BLaER1 treated with 17β-estradiol and CSF1 and Interleukin-3, amounts not matched to agents 10 nM and 100 nM (cell line): ENCODE results near the gene AOPEP.

Source experiments
- H3K27ac ChIP-seq, 11 experiments: shearing (Covaris generic); formaldehyde crosslinking; 2 replicates each; pipeline ENCODE4 v1.8.1; 2022
- H3K27me3 ChIP-seq, 11 experiments: shearing (Covaris generic); formaldehyde crosslinking; 2 replicates each; pipeline ENCODE4 v1.8.1; 2022
- H3K36me3 ChIP-seq, 11 experiments: shearing (Covaris generic); formaldehyde crosslinking; 2 replicates each; pipeline ENCODE4 v1.8.1; 2022
- H3K4me1 ChIP-seq, 10 experiments: shearing (Covaris generic); formaldehyde crosslinking; 2 replicates each; pipeline ENCODE4 v1.8.1; 2022
- H3K4me2 ChIP-seq, 11 experiments: shearing (Covaris generic); formaldehyde crosslinking; 2 replicates each; pipeline ENCODE4 v1.8.1; 2022
- H3K4me3 ChIP-seq, 10 experiments: shearing (Covaris generic); formaldehyde crosslinking; 2 replicates each; pipeline ENCODE4 v1.8.1; 2022
- H3K9ac ChIP-seq, 11 experiments: shearing (Covaris generic); formaldehyde crosslinking; 2 replicates each; pipeline ENCODE4 v1.8.1; 2022
- H3K9me3 ChIP-seq, 11 experiments: shearing (Covaris generic); formaldehyde crosslinking; replicated peaks in 1 of 11; 2 replicates each; pipeline ENCODE4 v1.8.1; 2022
- H4K20me1 ChIP-seq, 11 experiments: shearing (Covaris generic); formaldehyde crosslinking; 2 replicates each; pipeline ENCODE4 v1.8.1; 2022
- Cebpa-rat ChIP-seq, 11 experiments: shearing (Covaris generic); IDR thresholded peaks; 2 replicates each; pipeline ENCODE4 v1.8.1; 2022

Gene AOPEP

DNA sequence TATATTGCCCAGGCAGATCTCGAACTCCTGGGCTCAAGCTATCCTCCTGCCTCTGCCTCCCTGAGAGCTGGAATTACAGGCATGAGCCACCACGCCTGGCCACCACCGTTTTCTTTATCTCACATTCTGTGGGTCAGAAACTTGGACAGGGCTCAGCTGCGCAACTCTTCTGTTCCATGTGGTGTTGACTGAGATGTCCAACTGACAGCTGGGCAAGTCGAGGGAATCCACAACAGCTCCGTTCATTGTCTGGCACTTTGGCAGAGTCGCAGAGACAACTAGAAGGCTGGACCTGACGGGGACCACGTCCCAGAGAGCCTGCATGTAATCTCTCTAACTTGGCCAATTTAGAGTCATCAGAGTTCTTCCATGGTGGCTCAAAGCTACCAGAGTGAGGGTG lies 36.2 kb upstream of the AOPEP start:
- H3K27me3 ChIP-seq, result no peaks in the 10 kb centered on the region
- H4K20me1 ChIP-seq, result no peaks in the 10 kb centered on the region
- no peak overlapping the region for H3K9ac ChIP-seq
- no peak overlapping the region for H3K27ac ChIP-seq
- H3K36me3 ChIP-seq, result no peaks in the 10 kb centered on the region
- no peak for TF ChIP-seq Cebpa-rat (IDR thresholded peaks at IDR 0.05)
- H3K9me3 ChIP-seq, result no peaks in the 10 kb centered on the region
- peaks cover 0 to 13% (median 9%) of the 10 kb centered on the region in 10 experiments; a peak in 9 of 20 replicates for H3K4me1 ChIP-seq
- no peak overlapping the region for H3K4me2 ChIP-seq
- no peak overlapping the region for H3K4me3 ChIP-seq

DNA sequence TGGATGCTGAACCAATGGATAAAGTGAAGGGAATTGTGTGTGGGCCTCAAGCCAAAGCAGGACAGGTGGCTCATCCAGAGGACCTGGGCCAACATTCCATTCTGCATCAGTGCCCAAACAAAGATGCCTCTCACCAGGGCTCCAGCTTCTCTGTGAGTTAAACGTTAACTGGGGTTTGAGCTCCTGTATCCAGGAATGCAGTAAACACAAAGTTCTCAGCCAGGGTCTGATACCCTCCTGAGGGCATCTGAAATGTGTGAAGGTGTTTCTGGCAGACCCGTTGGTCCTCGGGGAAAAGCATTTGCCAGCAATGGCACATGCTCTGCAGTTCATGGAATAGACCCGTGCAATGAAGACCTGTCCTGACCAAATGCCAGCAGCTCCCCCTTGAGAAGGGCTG lies 33.9 kb upstream of the AOPEP start:
- no peaks in the 10 kb centered on the region for H3K36me3 ChIP-seq
- no peak overlapping the region for H3K27ac ChIP-seq
- H3K9me3 ChIP-seq, result no peaks in the 10 kb centered on the region
- H3K4me3 ChIP-seq, result no peak overlapping the region
- no peak for TF ChIP-seq Cebpa-rat (IDR thresholded peaks at IDR 0.05)
- H4K20me1 ChIP-seq, result no peaks in the 10 kb centered on the region
- H3K27me3 ChIP-seq, result no peaks in the 10 kb centered on the region
- H3K4me2 ChIP-seq, result no peak overlapping the region
- H3K9ac ChIP-seq, result no peak overlapping the region
- H3K4me1 ChIP-seq, result no peaks in the 10 kb centered on the region

DNA sequence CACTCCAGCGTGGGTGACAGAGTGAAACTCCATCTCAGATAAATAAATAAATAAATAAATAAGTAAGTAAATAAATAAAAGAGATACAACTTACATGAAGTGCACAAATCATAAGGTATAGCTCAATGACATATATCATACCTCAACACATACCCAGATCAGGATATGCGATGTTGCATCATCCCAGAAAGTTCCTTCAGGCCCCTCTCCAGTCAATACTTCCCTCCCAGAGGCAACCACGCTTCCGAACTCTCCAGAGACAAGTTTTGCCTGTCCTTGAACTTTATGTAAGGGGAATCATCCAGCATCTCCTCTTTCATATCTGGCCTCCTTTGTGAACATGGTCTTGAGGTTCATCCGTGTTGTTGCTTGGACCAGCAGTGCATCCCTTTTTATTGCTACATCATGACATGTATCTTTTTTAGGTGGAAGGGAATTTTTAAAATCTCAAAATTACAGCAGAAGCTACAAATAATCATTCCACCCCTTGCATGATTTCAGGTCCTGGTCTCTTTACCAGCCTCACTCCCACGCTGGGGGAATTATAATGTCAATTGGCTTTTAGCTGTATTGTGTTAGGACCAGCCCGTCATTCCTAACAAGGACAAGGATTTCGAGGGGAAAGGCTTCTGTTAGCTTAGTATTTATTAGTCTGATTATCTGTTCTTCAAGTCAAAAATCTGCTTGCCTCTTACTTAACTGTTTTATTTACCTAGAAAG lies 32.9 kb upstream of the AOPEP start:
- TF ChIP-seq Cebpa-rat (IDR thresholded peaks at IDR 0.05), result no peak

GRCh38 chr9:94696545-94696944 lies 30.0 kb upstream of the AOPEP start:
- H3K4me2 ChIP-seq, result no peak overlapping the region
- H3K27me3 ChIP-seq, result no peaks in the 10 kb centered on the region
- H3K9ac ChIP-seq, result no peak overlapping the region
- H3K4me1 ChIP-seq, result no peaks in the 10 kb centered on the region
- no peak overlapping the region for H3K4me3 ChIP-seq
- H3K36me3 ChIP-seq, result no peaks in the 10 kb centered on the region
- H4K20me1 ChIP-seq, result no peaks in the 10 kb centered on the region
- H3K9me3 ChIP-seq, result no peaks in the 10 kb centered on the region
- H3K27ac ChIP-seq, result no peak overlapping the region
- TF ChIP-seq Cebpa-rat (IDR thresholded peaks at IDR 0.05), result no peak

More for the DNA sequence above, 32.9 kb upstream of the AOPEP start:
- Histone ChIP-seq H3K4me1 (no peaks in the 10 kb centered on the region), H3K9me3 (no peaks in the 10 kb centered on the region), H4K20me1 (no peaks in the 10 kb centered on the region), H3K27me3 (no peaks in the 10 kb centered on the region), H3K4me3 (no peak overlapping the region), H3K9ac (no peak overlapping the region), H3K4me2 (no peak overlapping the region), H3K36me3 (no peaks in the 10 kb centered on the region), H3K27ac (no peak overlapping the region)

GRCh38 chr9:94697972-94698581 lies 28.4 kb upstream of the AOPEP start:
- H3K4me1 ChIP-seq, result no peaks in the 10 kb centered on the region
- no peaks in the 10 kb centered on the region for H3K27me3 ChIP-seq
- H3K9ac ChIP-seq, result no peak overlapping the region
- no peak for TF ChIP-seq Cebpa-rat (IDR thresholded peaks at IDR 0.05)
- H3K9me3 ChIP-seq, result no peaks in the 10 kb centered on the region
- H3K4me3 ChIP-seq, result no peak overlapping the region
- H4K20me1 ChIP-seq, result no peaks in the 10 kb centered on the region
- no peak overlapping the region for H3K4me2 ChIP-seq
- H3K27ac ChIP-seq, result no peak overlapping the region
- H3K36me3 ChIP-seq, result no peaks in the 10 kb centered on the region

DNA sequence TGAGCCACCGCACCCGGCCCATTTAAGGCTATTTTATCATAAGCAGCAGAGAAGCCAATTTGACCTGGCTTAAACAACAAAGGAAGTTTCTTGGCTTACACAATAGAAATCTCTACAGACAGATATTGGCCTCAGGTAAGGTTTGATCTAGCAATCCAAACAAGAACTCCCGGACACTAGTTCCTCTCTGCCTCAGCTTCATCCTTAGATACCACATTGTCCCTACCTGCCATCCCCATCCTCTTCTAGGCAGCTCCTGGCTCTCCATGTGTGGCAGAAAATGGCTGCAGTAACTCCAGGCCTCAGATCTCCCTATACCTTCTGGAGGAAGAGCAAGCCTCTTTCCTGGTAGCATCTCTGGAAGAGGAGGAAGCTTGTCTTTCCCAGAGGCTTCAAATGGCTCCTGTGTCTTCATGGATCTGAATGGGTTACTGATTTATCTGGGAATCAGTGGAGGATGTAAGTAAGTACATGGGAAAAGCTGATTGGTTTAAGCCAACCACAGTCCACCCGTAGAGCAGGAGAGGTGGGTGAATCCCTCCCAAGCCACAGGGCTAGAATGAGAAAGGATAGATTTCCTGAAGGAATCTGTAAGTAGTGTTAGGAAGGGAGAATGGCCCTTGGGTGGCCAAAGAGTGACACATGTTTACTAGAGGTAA lies 26.7 kb upstream of the AOPEP start:
- no peaks in the 10 kb centered on the region for H3K9me3 ChIP-seq
- H3K27me3 ChIP-seq, result no peaks in the 10 kb centered on the region
- no peak overlapping the region for H3K4me2 ChIP-seq
- H3K36me3 ChIP-seq, result no peaks in the 10 kb centered on the region
- H3K4me3 ChIP-seq, result no peak overlapping the region
- H3K9ac ChIP-seq, result no peak overlapping the region
- no peaks in the 10 kb centered on the region for H4K20me1 ChIP-seq
- no peaks in the 10 kb centered on the region for H3K4me1 ChIP-seq
- TF ChIP-seq Cebpa-rat (IDR thresholded peaks at IDR 0.05), result no peak
- H3K27ac ChIP-seq, result no peak overlapping the region

DNA sequence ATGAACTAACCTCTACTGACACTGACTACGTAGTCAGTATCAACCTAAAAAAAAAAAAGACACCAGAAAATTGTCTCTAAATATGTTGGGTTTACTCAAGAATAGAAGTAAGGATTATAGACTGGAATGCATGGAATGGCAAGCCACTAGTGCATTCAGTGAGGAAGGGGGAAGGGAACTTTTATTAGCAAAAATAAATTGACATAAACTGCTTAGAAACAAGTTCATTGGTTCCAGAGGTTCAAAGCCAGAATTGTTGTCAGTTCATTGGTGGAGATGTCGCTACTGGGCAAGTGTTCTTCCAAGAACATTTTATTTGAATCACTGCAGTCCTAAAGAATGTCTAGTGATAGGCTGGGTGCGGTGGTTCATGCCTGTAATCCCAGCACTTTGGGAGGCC lies 26.1 kb upstream of the AOPEP start:
- no peak for TF ChIP-seq Cebpa-rat (IDR thresholded peaks at IDR 0.05)
- no peaks in the 10 kb centered on the region for H3K36me3 ChIP-seq
- H3K27me3 ChIP-seq, result no peaks in the 10 kb centered on the region

DNA sequence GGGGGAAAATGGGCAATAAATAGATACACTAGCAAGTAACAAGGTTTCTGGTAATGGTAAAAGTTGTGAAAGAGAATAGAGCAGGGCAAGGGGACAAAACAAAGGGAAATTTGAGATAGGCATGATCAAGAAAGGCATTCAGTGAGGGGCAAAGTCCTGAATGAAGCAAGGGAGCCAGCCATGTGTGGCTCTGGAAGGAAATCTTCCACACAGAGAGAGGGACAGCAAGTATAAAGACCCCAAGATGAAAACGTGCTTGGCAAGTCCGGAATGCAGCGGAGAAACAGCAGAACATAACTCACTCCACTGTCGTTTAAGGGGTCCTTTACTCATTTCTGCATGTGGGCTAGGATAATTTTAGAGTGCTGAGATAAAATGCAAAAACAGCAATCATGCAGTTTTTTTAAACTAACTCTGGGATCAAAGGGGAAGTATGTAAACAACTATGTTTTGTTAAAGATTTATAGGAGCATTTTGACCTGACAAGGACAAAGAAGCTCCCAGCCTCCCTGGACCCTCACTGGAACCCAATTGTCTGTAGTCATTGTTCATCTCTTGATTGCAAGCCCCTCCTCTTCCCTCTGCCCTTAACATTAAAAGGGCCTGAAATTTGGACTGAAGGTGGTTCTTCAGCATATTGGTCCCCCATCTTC lies 22.9 kb upstream of the AOPEP start:
- no peak overlapping the region for H3K4me2 ChIP-seq
- no peak for TF ChIP-seq Cebpa-rat (IDR thresholded peaks at IDR 0.05)
- H3K27ac ChIP-seq, result no peak overlapping the region
- H3K36me3 ChIP-seq, result no peaks in the 10 kb centered on the region
- H4K20me1 ChIP-seq, result no peaks in the 10 kb centered on the region
- H3K4me3 ChIP-seq, result no peak overlapping the region
- H3K9ac ChIP-seq, result no peak overlapping the region
- H3K9me3 ChIP-seq, result no peaks in the 10 kb centered on the region
- H3K27me3 ChIP-seq, result no peaks in the 10 kb centered on the region
- H3K4me1 ChIP-seq, result no peaks in the 10 kb centered on the region

More for the DNA sequence above, 26.1 kb upstream of the AOPEP start:
- H4K20me1 ChIP-seq, result no peaks in the 10 kb centered on the region
- no peak overlapping the region for H3K4me2 ChIP-seq
- H3K27ac ChIP-seq, result no peak overlapping the region
- H3K9me3 ChIP-seq, result no peaks in the 10 kb centered on the region
- no peak overlapping the region for H3K9ac ChIP-seq
- no peaks in the 10 kb centered on the region for H3K4me1 ChIP-seq
- H3K4me3 ChIP-seq, result no peak overlapping the region

DNA sequence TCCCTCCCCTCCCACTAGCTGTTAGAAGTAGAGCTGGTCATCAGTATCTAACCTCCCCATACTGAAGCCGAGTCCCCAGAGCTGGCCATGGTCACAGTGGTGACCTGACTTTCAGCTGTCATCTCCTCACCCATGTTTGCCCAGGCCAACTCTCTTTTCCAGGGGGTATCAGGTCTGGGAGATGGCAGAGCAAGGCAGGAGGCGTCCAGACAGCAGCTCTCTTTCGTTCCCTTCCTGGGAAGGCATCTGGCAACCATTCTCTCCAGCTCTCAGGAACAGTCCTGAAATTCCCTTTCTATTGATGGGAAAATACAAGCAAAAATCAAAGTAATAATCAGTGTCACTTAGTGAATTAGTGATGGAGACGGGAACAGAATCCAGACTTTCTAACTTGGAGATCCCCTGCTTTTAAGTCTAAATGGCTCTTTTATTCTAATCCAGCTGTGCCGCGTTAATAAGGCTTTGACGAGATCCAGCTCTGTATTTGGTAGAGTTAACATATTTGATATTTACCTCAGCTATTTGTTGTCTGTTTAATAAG lies 21.3 kb upstream of the AOPEP start:
- Histone ChIP-seq H3K4me2 (no peak overlapping the region), H3K4me3 (no peak overlapping the region), H4K20me1 (no peaks in the 10 kb centered on the region), H3K9me3 (no peaks in the 10 kb centered on the region), H3K9ac (no peak overlapping the region), H3K27me3 (no peaks in the 10 kb centered on the region), H3K36me3 (no peaks in the 10 kb centered on the region), H3K4me1 (no peaks in the 10 kb centered on the region), H3K27ac (no peak overlapping the region)
- no peak for TF ChIP-seq Cebpa-rat (IDR thresholded peaks at IDR 0.05)
